GM23248 (cell line): Measurements from ENCODE around the gene FAM53A. TPM values are rescaled to one million over a fixed set of nuclear protein-coding genes. Genes with fewer than 3 reads are reported as not detected.

Experiments
- DNase-seq: peaks from one replicate; pipeline ENCODE4 v3.0.0-alpha.2; 2015
- H2AFZ ChIP-seq: fragments of 200-600 bp; sonication (generic); 2 replicates; pipeline ENCODE4 v1.6.1; 2016; ENCODE audit warnings: antibody characterized with exemption
- H3F3A ChIP-seq: fragments of 200-600 bp; sonication (generic); 2 replicates; pipeline ENCODE4 v1.6.1; 2016; ENCODE audit warnings: mild to moderate bottlenecking, antibody characterized with exemption, mixed run types; ENCODE audit not compliant: insufficient read depth
- H3K27ac ChIP-seq: fragments of 200-600 bp; sonication (generic); 2 replicates; pipeline ENCODE4 v1.5.1; 2016; ENCODE audit warnings: mild to moderate bottlenecking
- H3K27me3 ChIP-seq: fragments of 200-600 bp; sonication (generic); replicated peaks from 2 replicates; pipeline ENCODE4 v1.6.1; 2016; ENCODE audit warnings: mild to moderate bottlenecking; ENCODE audit not compliant: insufficient read depth
- H3K36me3 ChIP-seq: fragments of 200-600 bp; sonication (generic); 2 replicates; pipeline ENCODE4 v1.6.1; 2016; ENCODE audit warnings: low read depth, mild to moderate bottlenecking
- H3K4me1 ChIP-seq: fragments of 200-600 bp; sonication (generic); 2 replicates; pipeline ENCODE4 v1.6.1; 2016; ENCODE audit warnings: mild to moderate bottlenecking; ENCODE audit not compliant: insufficient read depth
- H3K4me2 ChIP-seq: fragments of 200-600 bp; sonication (generic); one replicate; pipeline ENCODE4 v1.6.1; 2016; ENCODE audit warnings: mild to moderate bottlenecking; ENCODE audit not compliant: unreplicated experiment
- H3K4me3 ChIP-seq: fragments of 200-600 bp; sonication (generic); 2 replicates; pipeline ENCODE4 v1.5.1; 2016; ENCODE audit warnings: mild to moderate bottlenecking
- H3K79me2 ChIP-seq: fragments of 200-600 bp; sonication (generic); 2 replicates; pipeline ENCODE4 v1.6.1; 2016; ENCODE audit warnings: mild to moderate bottlenecking; ENCODE audit not compliant: insufficient read depth
- H3K9ac ChIP-seq: fragments of 200-600 bp; sonication (generic); 2 replicates; pipeline ENCODE4 v1.6.1; 2016; ENCODE audit warnings: mild to moderate bottlenecking
- H3K9me2 ChIP-seq: fragments of 200-600 bp; sonication (generic); 2 replicates; pipeline ENCODE4 v1.6.1; 2016; ENCODE audit warnings: mixed run types, mild to moderate bottlenecking, moderate library complexity; ENCODE audit not compliant: insufficient read depth
- H3K9me3 ChIP-seq: fragments of 200-600 bp; sonication (generic); one replicate; pipeline ENCODE4 v1.6.1; 2017; ENCODE audit warnings: low read depth
- H4K20me1 ChIP-seq: fragments of 200-600 bp; sonication (generic); 2 replicates; pipeline ENCODE4 v1.6.0; 2016; ENCODE audit not compliant: insufficient read depth
- EZH2 ChIP-seq: fragments of 200-600 bp; sonication (generic); IDR thresholded peaks from 2 replicates; pipeline ENCODE4 v1.6.1; 2018; ENCODE audit warnings: antibody characterized with exemption, mild to moderate bottlenecking; ENCODE audit not compliant: insufficient read depth, poor library complexity, severe bottlenecking
- EZH2phosphoT487 ChIP-seq: fragments of 200-600 bp; sonication (generic); IDR thresholded peaks from 2 replicates; pipeline ENCODE4 v1.6.1; 2018; ENCODE audit warnings: antibody characterized with exemption, moderate library complexity, mild to moderate bottlenecking, low read depth; ENCODE audit not compliant: insufficient read depth
- WGBS, 2 experiments: methylation state at CpG; one replicate each; pipeline ENCODE4 v1.1.6; 2015 to 2017; ENCODE audit warnings: low lambda C conversion rate in 2 of 2, low coverage in 1 of 2; ENCODE audit errors: missing lambda C conversion rate in 2 of 2; 5-methylcytosine and 5-hydroxymethylcytosine counted together
- in situ Hi-C: fragments of 300-500 bp; cut with MboI; formaldehyde crosslinking; loops from 2 replicates; pipeline ENCODE4 v1.15.0; 2020
- polyA plus RNA-seq: library from polyadenylated mRNA; unstranded; fragments of >200 nt; fragmentation: Nextera tagmentation; extraction: Ambion mirVana; gene quantifications from 2 replicates; pipeline ENCODE4 v1.2.1, GENCODE V29; 2016
- total RNA-seq: library from RNA; depleted of rRNA; stranded (reverse); fragments of >200 nt; shearing (Covaris generic); gene quantifications from 2 replicates; pipeline ENCODE4 v1.2.3, GENCODE V29; 2014

The FAM53A gene
- total and polyA plus RNA-seq, 2 experiments from 2014 or later = 2.8 to 3.8 TPM

GRCh38 chr4:1601852-1602654, 82.1 kb downstream of the FAM53A start:
- Histone ChIP-seq H3K9me3 (no peaks in the 10 kb centered on the region), H3K9ac (no peak overlapping the region), H3F3A (no peaks in the 10 kb centered on the region), H3K36me3 (no peaks in the 10 kb centered on the region), H3K4me1 (no peaks in the 10 kb centered on the region), H3K9me2 (no peaks in the 10 kb centered on the region), H3K27me3 (no peaks in the 10 kb centered on the region), H3K4me3 (no peak overlapping the region), H3K4me2 (no peak overlapping the region), H2AFZ (no peak overlapping the region), H3K27ac (no peak overlapping the region), H3K79me2 (no peaks in the 10 kb centered on the region), H4K20me1 (no peaks in the 10 kb centered on the region)
- no peak for DNase-seq
- WGBS, 2 experiments = 83 to 94% methylated on average over 13 to 21 of the region's 23 CpGs
- TF ChIP-seq EZH2 (no peak), EZH2phosphoT487 (no peak)
- in situ Hi-C loops = no loop called here

DNA sequence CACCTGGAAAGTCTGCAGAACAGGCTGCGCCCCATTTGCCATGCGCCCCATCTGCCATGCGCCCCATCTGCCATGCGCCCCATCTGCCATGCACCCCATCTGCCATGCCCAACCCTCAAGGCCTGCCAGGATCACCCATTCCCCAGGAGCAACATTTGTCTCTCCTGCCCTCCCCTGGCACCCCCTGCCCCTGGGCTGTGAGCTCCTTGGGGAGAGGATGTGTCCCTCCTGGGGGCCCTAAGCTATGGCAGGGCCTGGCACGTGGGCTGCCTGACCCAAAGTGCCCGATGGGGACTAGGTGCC, 82.6 kb downstream of the FAM53A start:
- H3K27me3 ChIP-seq = no peaks in the 10 kb centered on the region
- no peak for DNase-seq
- H3K36me3 ChIP-seq = no peaks in the 10 kb centered on the region
- TF ChIP-seq EZH2phosphoT487 = no peak
- no peak for TF ChIP-seq EZH2
- H4K20me1 ChIP-seq = no peaks in the 10 kb centered on the region
- H2AFZ ChIP-seq = no peak overlapping the region
- no CpG with 5 or more reads among the region's 6 CpGs for WGBS, 2 experiments
- no peak overlapping the region for H3K4me3 ChIP-seq
- H3F3A ChIP-seq = no peaks in the 10 kb centered on the region
- no peak overlapping the region for H3K27ac ChIP-seq
- H3K9ac ChIP-seq = no peak overlapping the region
- no peak overlapping the region for H3K4me2 ChIP-seq
- in situ Hi-C loops = no loop called here
- H3K4me1 ChIP-seq = no peaks in the 10 kb centered on the region
- H3K9me3 ChIP-seq = no peaks in the 10 kb centered on the region
- H3K9me2 ChIP-seq = no peaks in the 10 kb centered on the region
- H3K79me2 ChIP-seq = no peaks in the 10 kb centered on the region

GRCh38 chr4:1600811-1601532, 83.1 kb downstream of the FAM53A start:
- TF ChIP-seq EZH2 (no peak), EZH2phosphoT487 (no peak)
- H3K9me3 ChIP-seq = no peaks in the 10 kb centered on the region
- no peak for DNase-seq
- no peak overlapping the region for H3K4me2 ChIP-seq
- 67 to 76% methylated on average over 11 to 12 of the region's 27 CpGs for WGBS, 2 experiments
- no peaks in the 10 kb centered on the region for H4K20me1 ChIP-seq
- in situ Hi-C loops = no loop called here
- H3K27me3 ChIP-seq = no peaks in the 10 kb centered on the region
- no peaks in the 10 kb centered on the region for H3K36me3 ChIP-seq
- no peaks in the 10 kb centered on the region for H3K79me2 ChIP-seq
- no peaks in the 10 kb centered on the region for H3F3A ChIP-seq
- no peaks in the 10 kb centered on the region for H3K9me2 ChIP-seq
- H2AFZ ChIP-seq = no peak overlapping the region
- no peak overlapping the region for H3K4me3 ChIP-seq
- H3K27ac ChIP-seq = no peak overlapping the region
- no peak overlapping the region for H3K9ac ChIP-seq
- no peaks in the 10 kb centered on the region for H3K4me1 ChIP-seq

GRCh38 chr4:1600211-1600780, 83.8 kb downstream of the FAM53A start:
- H4K20me1 ChIP-seq = no peaks in the 10 kb centered on the region
- no peak overlapping the region for H2AFZ ChIP-seq
- TF ChIP-seq EZH2phosphoT487 = no peak
- no peak for TF ChIP-seq EZH2
- WGBS, 2 experiments = 67 to 68% methylated on average over 14 of the region's 15 CpGs
- no peaks in the 10 kb centered on the region for H3K4me1 ChIP-seq
- H3K9ac ChIP-seq = no peak overlapping the region
- no peaks in the 10 kb centered on the region for H3K9me3 ChIP-seq
- no peak for DNase-seq
- no peak overlapping the region for H3K4me2 ChIP-seq
- no peak overlapping the region for H3K4me3 ChIP-seq
- in situ Hi-C loops = no loop called here
- no peaks in the 10 kb centered on the region for H3K27me3 ChIP-seq
- no peaks in the 10 kb centered on the region for H3K36me3 ChIP-seq
- no peaks in the 10 kb centered on the region for H3K79me2 ChIP-seq
- H3F3A ChIP-seq = no peaks in the 10 kb centered on the region
- H3K27ac ChIP-seq = no peak overlapping the region
- H3K9me2 ChIP-seq = no peaks in the 10 kb centered on the region
